ENCODE data around the gene GPAT2. TPM values are rescaled to one million over a fixed set of nuclear protein-coding genes. Genes with fewer than 3 reads are reported as not detected.
A peak's percentile ranks its signal among the peaks of the same experiment; 100 is the strongest.
"Not testable (repeated sequence)": the region's sequence is repeated elsewhere in the genome, so short reads cannot be mapped to it uniquely, and the experiment has no call there.

Gene GPAT2, protein sequence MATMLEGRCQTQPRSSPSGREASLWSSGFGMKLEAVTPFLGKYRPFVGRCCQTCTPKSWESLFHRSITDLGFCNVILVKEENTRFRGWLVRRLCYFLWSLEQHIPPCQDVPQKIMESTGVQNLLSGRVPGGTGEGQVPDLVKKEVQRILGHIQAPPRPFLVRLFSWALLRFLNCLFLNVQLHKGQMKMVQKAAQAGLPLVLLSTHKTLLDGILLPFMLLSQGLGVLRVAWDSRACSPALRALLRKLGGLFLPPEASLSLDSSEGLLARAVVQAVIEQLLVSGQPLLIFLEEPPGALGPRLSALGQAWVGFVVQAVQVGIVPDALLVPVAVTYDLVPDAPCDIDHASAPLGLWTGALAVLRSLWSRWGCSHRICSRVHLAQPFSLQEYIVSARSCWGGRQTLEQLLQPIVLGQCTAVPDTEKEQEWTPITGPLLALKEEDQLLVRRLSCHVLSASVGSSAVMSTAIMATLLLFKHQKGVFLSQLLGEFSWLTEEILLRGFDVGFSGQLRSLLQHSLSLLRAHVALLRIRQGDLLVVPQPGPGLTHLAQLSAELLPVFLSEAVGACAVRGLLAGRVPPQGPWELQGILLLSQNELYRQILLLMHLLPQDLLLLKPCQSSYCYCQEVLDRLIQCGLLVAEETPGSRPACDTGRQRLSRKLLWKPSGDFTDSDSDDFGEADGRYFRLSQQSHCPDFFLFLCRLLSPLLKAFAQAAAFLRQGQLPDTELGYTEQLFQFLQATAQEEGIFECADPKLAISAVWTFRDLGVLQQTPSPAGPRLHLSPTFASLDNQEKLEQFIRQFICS
- 1 to 10 TPM; 6.8 to 8.3 TPM for total RNA-seq
- long read RNA-seq, partial matches to known transcripts, result 6 of 44 reads
- long read RNA-seq, other reads (novel, unspliced or antisense), result 38 of 44 reads

GRCh38 chr2:96034792-96035191, at the start of gene GPAT2:
GPAT2 (minus strand) TSS chr2:96034916; CDS start chr2:96032359, 2,557 bp downstream.
- peak; percentile 25 to 60 for ATAC-seq
- intact Hi-C loops (cut with DNase I), result not testable (repeated sequence)

DNA sequence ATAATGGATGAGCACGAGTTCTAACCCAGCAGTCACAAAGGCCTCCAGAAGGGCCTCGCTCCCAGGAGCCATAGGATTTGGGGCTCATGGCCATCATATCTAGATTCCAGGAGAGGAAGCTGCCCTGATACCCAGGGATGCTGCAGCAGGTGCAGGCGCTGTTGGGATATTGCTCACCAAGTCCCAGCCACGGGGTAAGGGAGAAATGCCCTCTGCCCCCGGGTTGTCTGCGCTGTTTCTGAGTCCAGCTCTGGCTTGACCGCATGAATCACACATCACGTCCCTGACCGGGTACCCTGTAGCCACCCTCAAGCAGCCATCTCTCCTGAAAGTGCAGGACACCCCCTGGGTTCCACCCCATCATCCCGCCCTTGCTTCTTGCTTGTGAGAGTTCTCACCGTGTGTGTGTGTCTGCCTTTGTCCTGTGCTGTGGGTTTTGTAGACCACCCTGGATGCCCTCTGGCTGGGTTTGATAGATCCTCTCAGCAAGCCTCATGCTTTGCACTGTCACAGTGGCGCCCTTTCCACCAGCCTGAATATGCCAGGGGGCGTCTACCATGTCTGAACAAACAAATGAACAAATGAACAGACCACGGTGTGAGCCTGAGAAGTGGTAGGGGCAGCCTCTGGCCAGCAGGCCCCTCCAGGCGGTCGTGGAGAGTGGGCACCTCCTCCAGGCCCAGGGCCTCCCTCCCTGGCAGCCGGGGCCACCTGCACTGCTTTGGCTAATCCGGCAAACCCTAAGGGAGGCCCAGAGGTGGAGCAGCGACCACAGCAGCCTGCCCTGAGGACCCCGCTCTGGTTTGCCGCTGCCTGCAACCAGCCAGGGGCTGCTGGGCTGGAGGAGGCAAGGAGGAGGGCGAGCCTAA, 49.5 kb upstream of the GPAT2 start:
- no peak for ATAC-seq
- DNase-seq, result no peak
- intact Hi-C loops (cut with DNase I), result no loop called here

More at GRCh38 chr2:96034792-96035191, at the start of gene GPAT2:
- not testable (repeated sequence) for DNase-seq

- intact Hi-C loops (cut with DNase I), result no loop called here
- peak; percentile 55 to 61 for ATAC-seq
Measured at GRCh38 chr2:96083064-96083939, 48.6 kb upstream of the GPAT2 start.

GRCh38 chr2:96082211-96083063, 47.7 kb upstream of the GPAT2 start:
- no peak for DNase-seq
- peak; percentile 44 to 63 for ATAC-seq
- intact Hi-C loops (cut with DNase I), result no loop called here

More at GRCh38 chr2:96083064-96083939, 48.6 kb upstream of the GPAT2 start:
- no peak for DNase-seq

DNA sequence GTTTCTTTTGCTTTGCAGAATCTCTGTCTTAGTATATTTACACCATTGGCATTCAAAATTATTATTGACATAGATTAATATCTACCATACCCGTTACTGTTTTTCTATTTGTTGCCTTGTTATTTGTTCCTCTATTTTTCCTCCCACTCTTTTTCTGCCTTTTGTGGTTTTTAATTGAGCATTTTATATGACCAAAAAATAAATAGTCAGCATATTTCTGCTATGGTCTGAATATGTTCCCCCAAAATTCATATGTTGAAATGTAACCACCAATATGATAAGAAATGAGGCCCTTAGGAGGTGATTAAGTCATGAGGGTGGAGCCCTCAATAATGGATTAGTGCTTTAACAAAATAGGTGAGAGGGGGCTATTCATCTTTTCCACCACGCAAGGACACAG, 46.3 kb upstream of the GPAT2 start:
- intact Hi-C loops (cut with DNase I), result no loop called here
- DNase-seq (no peak), ATAC-seq (no peak)

DNA sequence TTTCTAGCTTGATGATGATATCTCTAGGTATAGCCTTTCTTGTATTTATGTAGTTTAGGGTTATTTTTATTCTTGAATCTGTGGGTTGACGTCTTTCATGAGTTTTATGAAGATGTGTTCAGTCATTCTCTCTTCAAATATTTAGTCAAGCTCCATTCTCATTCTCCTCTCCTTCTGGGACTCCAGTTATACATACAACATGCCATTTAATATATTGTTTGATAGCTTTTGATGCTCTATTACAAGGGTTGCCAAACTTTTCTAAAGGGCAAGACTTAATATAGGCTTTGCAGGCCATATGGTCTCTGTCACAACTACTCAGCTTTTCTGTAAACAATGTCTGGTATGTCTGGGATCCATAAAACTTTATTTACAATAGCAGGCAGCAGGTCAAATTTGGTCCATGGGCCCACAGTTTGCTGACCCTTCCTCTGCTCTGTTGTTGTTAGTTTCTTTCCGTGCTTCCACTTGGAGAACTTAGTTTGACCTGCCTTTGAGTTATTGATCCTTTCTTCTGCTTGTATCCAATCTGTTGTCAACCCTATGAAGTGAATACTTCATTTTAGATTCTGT, 40.6 kb upstream of the GPAT2 start:
- ATAC-seq (no peak), DNase-seq (no peak)
- intact Hi-C loops (cut with DNase I), result no loop called here

DNA sequence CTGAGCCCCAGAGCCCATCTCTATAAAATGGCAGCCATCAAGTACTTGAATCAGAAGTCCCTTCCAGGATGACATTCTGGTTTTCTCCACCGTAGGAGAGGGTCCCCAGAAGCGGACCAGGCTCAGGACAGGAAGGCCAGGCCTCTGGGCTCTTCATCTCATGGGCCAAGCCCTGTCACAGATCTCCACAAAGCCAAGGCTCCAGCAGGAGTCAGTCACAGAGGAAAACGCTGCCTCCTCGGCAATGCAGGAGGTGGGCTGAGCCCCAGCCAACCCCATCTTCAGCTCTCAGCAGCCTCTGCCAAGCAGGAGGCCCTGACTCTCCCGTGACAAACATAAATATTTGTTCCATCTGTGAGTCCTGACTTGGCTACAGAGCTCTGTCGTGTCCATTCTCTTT, 39.4 kb upstream of the GPAT2 start:
- DNase-seq (no peak), ATAC-seq (no peak)
- intact Hi-C loops (cut with DNase I), result loop anchor here in 1 of 2 donors (5.0 kb wide), 1 partner anchor 38 kb away; no protein-coding TSS in a partner anchor

- DNase-seq (no peak), ATAC-seq (no peak)
- intact Hi-C loops (cut with DNase I), result loop anchor here in 1 of 2 donors (5.0 kb wide), 1 partner anchor 39 kb away; no protein-coding TSS in a partner anchor
Measured at GRCh38 chr2:96073170-96073775, 38.6 kb upstream of the GPAT2 start.

DNA sequence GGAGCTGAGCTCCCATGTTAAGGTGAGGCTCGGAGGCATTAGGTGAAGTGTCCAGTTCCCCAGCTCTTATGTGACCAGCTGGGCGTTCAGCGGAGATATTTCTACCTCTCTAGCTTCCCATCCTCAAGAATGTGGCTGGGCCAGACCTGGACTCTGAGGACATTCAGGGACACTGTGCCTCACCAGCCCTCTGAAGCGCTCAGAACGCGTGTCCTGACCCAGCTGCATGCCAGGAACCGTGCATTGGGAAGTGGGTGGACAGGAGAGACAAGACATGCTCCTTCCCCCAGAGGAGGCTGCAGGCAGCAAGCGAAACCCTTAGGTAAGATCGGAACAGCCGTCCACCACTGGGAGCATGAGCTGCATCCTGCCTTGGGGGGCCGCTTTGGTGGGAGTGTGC, 38.0 kb upstream of the GPAT2 start:
- intact Hi-C loops (cut with DNase I), result loop anchor here in 1 of 2 donors (5.0 kb wide), 1 partner anchor 40 kb away; no protein-coding TSS in a partner anchor
- DNase-seq, result no peak
- ATAC-seq, result no peak

DNA sequence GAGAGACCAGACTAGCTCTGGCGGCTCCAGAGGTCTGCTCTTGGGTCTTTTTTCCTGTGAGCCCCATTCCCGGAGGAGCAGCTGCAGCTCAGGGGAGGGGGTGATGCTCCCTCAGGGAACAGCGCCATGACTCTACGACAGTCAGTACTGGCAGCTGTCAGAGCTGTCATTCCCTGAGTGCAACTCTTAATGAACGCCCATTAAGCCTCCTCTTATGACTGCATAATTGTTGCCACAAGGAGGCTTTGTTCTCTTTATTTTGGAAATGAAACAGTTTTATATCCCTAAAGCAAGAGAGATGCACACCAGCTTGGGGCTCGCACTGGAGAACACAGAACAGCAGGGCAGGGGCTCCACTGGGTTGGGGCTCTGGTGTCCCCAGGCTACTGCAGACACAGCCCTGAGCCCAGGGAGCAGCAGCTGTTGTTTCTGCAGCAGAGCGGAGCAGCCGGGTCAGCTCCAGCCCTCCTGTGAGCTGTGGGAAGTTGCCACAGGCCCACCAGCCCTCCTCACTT, 37.3 kb upstream of the GPAT2 start:
- peak in 1 of 2 donors; percentile 34 for ATAC-seq
- intact Hi-C loops (cut with DNase I), result loop anchor here in 1 of 2 donors (5.0 kb wide), 1 partner anchor 40 kb away; no protein-coding TSS in a partner anchor
- DNase-seq, result not testable (repeated sequence)

DNA sequence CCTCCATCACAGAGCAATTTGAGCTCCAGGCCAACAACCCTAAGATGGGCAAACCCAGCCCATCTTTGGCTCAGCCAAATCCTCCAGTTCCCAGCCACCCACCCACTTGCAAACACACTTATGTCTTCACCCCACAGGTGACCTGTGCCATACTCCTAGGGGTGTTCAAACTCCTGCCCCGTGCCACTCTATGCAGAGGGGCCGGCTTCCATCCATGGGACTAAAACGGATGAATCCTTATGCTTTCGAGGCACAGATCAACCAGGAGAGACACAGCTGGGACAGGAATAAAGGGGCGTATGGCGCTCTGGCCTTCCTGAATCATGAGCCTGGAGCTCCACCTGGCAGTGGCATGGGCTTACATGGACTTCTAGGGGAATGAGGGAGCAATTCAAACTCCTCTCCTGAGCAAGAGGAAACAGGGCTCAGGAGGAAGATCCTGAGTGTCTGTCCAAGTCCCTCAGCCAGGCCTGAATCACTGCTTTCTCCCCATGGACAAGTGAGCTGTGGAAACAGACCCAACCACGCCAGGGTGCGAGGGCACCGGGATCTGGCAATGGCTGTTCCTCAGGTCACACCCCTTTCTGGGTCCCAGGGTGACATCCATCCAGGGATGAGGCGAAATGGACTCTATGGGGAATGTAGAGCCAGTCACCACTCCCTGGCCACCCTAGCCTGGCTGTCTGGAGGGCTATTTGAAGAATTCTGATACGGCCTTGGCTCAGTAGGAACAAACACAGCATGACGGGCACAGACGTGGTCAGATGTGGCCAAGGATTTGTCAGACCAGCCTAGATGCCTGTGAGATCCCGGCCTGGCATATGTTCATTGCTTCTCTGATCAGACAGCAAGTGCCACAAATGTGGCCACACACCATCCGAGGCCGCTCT, 36.6 kb upstream of the GPAT2 start:
- intact Hi-C loops (cut with DNase I), result loop anchor here in 1 of 2 donors (5.0 kb wide), 1 partner anchor 41 kb away; no protein-coding TSS in a partner anchor
- not testable (repeated sequence) for DNase-seq
- peak in 1 of 2 donors; percentile 15 for ATAC-seq

DNA sequence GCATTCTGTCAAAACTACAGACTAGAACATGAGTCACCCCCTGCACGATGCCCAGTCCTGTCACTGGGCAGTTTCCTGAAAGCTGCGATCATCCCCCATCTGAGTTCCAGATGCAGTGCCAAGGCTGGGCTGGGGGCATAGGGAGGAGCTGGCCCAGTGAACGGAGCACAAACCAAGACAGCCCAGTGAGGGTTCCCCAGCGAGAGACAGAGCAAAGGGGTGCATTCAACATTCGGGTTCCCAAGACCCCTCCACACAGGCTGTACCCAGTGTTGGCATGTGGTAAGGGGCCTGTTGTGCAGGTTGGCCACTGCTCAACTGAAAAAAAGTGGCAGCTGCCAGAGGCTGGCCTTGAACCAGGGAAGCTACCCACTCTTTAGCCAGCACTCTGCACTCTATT, 35.6 kb upstream of the GPAT2 start:
- intact Hi-C loops (cut with DNase I), result loop anchor here in 1 of 2 donors (5.0 kb wide), 1 partner anchor 42 kb away; no protein-coding TSS in a partner anchor
- ATAC-seq, DNase-seq: not testable (repeated sequence)

GRCh38 chr2:96069878-96070277, 35.2 kb upstream of the GPAT2 start:
- DNase-seq, ATAC-seq: not testable (repeated sequence)
- intact Hi-C loops (cut with DNase I), result loop anchor here in 1 of 2 donors (5.0 kb wide), 1 partner anchor 42 kb away; no protein-coding TSS in a partner anchor

- ATAC-seq; intact Hi-C loops (cut with DNase I); DNase-seq: not testable (repeated sequence)
Measured at GRCh38 chr2:96067902-96068581, 33.3 kb upstream of the GPAT2 start.
